ENCODE data around the gene ZFHX3.

The ZFHX3 gene

DNA sequence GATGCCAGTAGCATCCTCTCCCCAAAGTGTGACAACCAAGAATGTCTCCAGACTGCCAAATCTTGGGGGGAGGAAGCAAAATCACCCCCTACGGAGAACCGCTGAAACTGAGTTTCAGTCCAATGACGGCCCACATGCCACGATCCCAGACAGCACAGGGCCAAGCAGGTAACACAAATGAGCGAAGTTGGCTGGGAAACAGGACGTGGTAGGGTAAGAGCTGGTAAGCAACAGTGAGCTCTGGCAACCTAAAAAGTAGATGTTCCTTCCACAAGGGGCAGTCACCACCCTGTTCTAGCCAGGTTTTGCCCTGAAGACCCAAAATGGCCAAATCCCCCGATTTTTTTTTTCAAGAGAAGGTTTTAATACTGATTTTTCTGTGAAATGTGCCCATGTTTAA lies 25.4 kb downstream of the ZFHX3 start:
- no peak for DNase-seq (ENCODE audit: low spot score in 2 of 2)
- peaks cover 31% of the 10 kb centered on the region for H3K4me1 ChIP-seq
- H3K9me3 ChIP-seq: no peaks in the 10 kb centered on the region
- in situ Hi-C loops (cut with MboI; ENCODE audit: low sequenced_read_pairs): no loop called here
- H3K36me3 ChIP-seq (replicated peaks): peaks cover 2% of the 10 kb centered on the region; the same call in 1 of the 2 replicates
- no peak overlapping the region for H3K4me3 ChIP-seq
- no peaks in the 10 kb centered on the region for H3K27me3 ChIP-seq (ENCODE audit: low read depth)

DNA sequence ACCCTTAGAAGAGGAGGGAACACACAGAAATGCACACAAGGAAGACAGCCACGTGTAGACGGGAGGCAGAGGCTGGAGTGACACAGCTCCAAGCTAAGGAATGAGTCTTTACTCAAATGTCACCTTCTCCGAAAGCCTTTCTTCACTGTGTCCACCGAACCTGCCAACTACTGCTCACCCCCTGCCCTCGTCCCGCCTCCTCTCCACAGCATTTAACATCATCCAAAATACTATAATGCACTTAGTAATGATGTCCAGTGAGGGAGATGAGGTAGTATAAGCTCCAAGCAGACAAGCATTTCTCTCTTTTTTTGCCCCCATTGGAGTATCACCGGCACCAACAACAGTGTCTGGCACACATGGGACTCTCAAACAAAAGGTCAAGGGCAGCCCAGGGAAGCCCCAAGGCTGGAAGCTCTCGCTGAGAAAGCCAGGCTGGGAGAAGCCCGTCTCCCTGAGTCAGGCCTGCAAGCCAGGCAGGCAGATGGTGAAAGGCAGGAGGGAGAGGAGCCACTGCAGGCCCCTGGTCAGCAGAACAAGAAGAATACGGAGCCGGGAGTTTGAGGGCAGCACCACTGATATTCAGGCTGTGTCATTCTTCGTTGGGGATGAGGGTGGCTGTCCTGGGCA lies 25.9 kb downstream of the ZFHX3 start:
- no peak overlapping the region for H3K4me3 ChIP-seq
- H3K9me3 ChIP-seq: no peaks in the 10 kb centered on the region
- in situ Hi-C loops (cut with MboI; ENCODE audit: low sequenced_read_pairs): no loop called here
- no peak for DNase-seq (ENCODE audit: low spot score in 2 of 2)
- H3K27me3 ChIP-seq (ENCODE audit: low read depth): no peaks in the 10 kb centered on the region
- H3K4me1 ChIP-seq: peaks cover 27% of the 10 kb centered on the region
- H3K36me3 ChIP-seq (replicated peaks): peaks cover 2% of the 10 kb centered on the region; the same call in 1 of the 2 replicates

DNA sequence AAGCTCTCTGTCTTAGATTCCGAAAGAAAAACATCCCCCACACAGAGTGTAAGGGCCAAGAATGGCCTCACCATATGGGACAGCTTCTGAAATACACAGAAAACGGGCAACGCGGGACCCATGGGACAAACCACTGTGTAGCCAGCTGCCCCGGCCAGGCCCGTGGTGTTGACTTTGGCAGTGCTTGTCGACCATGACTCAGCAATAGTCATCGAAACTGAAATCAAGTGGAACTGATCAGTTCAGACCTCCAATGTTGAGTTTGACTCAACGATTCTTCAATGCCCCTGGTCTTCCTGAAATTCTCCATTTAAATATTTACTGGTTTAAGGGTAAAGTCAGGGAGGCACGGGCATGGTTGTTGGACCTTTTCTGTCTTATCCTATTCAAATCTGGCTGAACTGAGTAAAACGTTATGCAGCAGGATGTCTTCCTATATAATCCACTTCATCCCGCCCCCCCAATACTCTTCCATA lies 27.5 kb downstream of the ZFHX3 start:
- Histone ChIP-seq H3K36me3 (replicated peaks) (peaks cover 2% of the 10 kb centered on the region; the same call in 1 of the 2 replicates), H3K9me3 (no peaks in the 10 kb centered on the region), H3K4me3 (no peak overlapping the region), H3K27me3 (ENCODE audit: low read depth) (no peaks in the 10 kb centered on the region), H3K4me1 (peaks cover 32% of the 10 kb centered on the region)
- in situ Hi-C loops (cut with MboI; ENCODE audit: low sequenced_read_pairs): no loop called here
- no peak for DNase-seq (ENCODE audit: low spot score in 2 of 2)

DNA sequence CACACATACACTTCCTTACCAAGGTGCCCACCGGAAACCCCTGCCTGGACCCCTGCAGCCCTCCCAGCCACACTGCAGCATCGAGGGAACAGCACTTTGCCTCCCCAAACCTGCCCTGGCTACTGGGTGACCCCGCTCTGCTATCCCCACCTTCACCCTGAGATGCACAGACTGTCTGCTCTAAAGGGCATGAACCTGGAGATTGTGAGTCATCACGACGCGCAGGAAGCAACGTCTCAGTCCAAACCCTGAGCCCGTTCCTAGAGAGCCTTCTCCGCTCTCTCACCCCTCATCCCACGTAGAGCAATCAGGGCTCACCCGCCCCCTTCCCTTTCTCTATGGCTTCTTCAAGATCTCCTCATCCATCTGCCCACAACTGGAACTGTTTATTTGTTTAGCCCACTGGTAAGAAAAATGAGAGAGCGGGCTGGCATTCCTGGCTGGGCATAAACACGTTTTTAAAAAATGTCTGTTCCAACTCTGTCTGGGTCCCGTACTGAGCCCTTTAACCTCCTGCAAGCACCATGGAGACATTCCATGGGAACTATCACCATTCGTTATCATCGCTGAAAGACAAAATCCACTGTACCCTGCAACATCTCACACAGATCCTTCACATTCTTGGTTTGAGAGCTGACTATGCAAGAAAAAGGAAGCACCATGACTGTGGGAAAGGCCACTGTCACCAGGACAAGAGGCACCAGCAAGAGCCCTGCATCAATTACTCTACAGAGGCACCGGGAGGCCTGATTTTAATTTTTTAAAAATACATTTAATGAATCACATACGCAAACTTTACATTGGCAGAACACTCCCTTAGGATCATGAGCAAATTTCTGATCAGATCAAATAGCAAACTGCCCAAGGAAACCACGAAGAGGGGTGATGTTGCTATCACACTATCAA lies 28.2 kb downstream of the ZFHX3 start:
- Histone ChIP-seq H3K9me3 (no peaks in the 10 kb centered on the region), H3K4me1 (peaks cover 32% of the 10 kb centered on the region), H3K27me3 (ENCODE audit: low read depth) (no peaks in the 10 kb centered on the region), H3K4me3 (no peak overlapping the region), H3K36me3 (replicated peaks) (peaks cover 2% of the 10 kb centered on the region; the same call in 1 of the 2 replicates)
- DNase-seq (ENCODE audit: low spot score in 2 of 2): no peak
- in situ Hi-C loops (cut with MboI; ENCODE audit: low sequenced_read_pairs): no loop called here

DNA sequence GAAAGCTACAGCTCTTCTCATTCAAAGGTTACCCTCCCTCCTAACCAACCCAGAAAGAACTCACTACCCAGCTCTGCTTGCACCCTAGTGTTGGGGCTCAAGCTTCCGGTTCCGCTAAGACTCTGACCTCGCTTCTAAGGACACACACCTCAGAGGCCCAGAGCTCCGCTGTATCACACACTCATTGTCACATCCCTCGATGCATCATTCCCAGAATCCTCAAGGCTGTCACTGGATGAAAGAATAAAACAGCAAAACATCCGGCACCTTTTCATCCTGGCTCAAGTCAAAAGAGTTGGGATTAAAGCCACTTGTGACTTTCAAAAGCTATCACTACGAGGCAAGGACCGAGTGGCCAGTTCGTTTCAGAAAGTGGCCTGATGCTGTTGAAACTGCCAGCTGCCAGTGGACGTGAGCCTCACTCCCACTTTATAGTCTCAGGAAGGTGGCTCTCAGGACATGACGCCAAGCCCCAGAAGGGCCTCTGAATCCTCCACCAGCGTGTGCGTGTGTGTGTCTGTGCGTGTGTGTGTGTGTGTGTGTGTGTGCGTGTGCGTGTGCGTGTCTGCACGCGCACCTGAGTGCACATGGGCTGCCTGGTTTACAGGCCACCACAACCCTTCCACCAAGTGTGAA lies 29.0 kb downstream of the ZFHX3 start:
- no peak for DNase-seq (ENCODE audit: low spot score in 2 of 2)
- H3K36me3 ChIP-seq (replicated peaks): peaks cover 2% of the 10 kb centered on the region; the same call in 1 of the 2 replicates
- no peaks in the 10 kb centered on the region for H3K9me3 ChIP-seq
- no peaks in the 10 kb centered on the region for H3K27me3 ChIP-seq (ENCODE audit: low read depth)
- in situ Hi-C loops (cut with MboI; ENCODE audit: low sequenced_read_pairs): no loop called here
- H3K4me3 ChIP-seq: no peak overlapping the region
- peaks cover 32% of the 10 kb centered on the region for H3K4me1 ChIP-seq

DNA sequence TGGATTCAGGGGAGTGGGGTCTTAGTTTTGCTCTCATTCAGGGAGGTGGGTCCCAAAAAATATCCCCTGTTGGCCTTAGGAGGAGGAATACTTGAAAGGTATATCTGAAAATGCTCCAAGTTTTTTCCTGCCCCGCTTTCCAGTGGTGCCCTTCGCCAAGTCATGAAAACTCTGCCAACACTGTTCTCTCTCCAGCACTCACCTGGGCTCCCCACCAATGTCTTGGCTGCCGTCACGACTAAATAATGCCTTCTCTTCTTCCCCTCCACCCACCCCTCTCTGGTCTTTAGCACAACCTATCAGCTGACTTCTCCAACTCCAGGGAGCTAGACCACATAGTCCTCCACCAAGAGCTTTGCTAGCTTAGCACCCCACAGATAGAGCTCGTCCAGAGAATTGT lies 30.6 kb downstream of the ZFHX3 start:
- H3K36me3 ChIP-seq (replicated peaks): peaks cover 2% of the 10 kb centered on the region; the same call in 1 of the 2 replicates
- no peak overlapping the region for H3K4me3 ChIP-seq
- H3K27me3 ChIP-seq (ENCODE audit: low read depth): no peaks in the 10 kb centered on the region
- in situ Hi-C loops (cut with MboI; ENCODE audit: low sequenced_read_pairs): no loop called here
- H3K4me1 ChIP-seq: peaks cover 32% of the 10 kb centered on the region
- DNase-seq (ENCODE audit: low spot score in 2 of 2): no peak
- H3K9me3 ChIP-seq: no peaks in the 10 kb centered on the region

DNA sequence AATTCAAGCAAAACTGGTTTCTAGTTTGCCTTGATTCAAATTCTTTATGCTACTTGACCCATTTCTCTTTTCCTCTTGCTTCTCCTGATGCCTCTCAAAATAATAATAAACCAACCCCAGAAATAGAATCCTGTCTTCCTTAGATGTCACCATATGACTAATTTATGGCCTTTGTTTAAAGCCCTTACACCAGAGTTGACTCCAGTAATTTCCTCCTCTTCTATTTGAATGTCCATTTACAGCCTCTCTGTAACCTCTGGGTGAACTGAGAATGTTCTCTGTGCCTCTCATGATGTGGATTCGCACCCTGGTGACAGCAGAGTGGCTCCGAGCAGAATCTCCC lies 31.5 kb downstream of the ZFHX3 start:
- Histone ChIP-seq H3K4me3 (no peak overlapping the region), H3K27me3 (ENCODE audit: low read depth) (no peaks in the 10 kb centered on the region), H3K9me3 (no peaks in the 10 kb centered on the region), H3K4me1 (peaks cover 32% of the 10 kb centered on the region), H3K36me3 (replicated peaks) (peaks cover 2% of the 10 kb centered on the region; the same call in 1 of the 2 replicates)
- no peak for DNase-seq (ENCODE audit: low spot score in 2 of 2)
- in situ Hi-C loops (cut with MboI; ENCODE audit: low sequenced_read_pairs): no loop called here

DNA sequence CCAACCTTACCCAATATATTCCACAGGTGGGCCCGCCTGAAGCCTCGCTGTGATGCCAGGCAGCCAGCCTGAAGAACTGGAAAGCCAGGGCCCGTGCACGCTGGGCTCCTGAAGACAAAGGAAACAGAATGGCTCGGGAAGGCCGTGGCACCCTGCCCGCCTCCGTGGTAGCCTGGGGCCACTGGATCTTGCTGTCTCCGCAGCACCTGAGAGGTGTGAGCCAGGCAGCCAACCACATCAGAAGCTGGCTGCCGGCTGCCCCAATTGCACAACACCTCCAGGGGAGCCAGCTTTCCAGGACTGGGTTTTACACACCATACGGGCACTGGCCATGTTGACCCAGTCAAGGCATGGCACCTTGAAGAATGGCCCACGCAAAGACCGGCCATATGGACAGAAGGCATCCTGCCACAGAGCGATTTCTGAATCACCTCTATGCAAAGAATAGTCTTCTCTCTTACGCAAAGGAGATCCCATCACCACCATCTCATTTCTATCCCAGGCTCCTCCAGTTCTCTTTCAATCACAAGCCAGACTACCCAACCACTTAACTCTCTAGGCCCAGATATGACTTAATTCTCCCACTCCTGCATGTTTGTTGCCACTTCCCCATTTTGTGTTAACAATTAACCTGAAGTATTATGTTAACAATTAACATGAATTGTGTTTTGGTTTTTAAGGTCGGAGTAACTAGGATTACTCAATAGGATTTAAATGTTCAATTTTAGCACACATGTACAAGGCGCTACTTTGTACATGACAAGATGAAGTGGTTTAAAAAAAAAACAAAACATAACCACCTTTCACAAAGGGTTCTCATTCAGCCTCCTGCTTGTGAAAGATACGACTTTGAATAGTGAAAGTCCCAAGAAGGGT lies 32.1 kb downstream of the ZFHX3 start:
- Histone ChIP-seq H3K9me3 (no peaks in the 10 kb centered on the region), H3K36me3 (replicated peaks) (peaks cover 2% of the 10 kb centered on the region; the same call in 1 of the 2 replicates), H3K27me3 (ENCODE audit: low read depth) (no peaks in the 10 kb centered on the region), H3K4me1 (peaks cover 30% of the 10 kb centered on the region), H3K4me3 (no peak overlapping the region)
- no peak for DNase-seq (ENCODE audit: low spot score in 2 of 2)
- in situ Hi-C loops (cut with MboI; ENCODE audit: low sequenced_read_pairs): no loop called here

DNA sequence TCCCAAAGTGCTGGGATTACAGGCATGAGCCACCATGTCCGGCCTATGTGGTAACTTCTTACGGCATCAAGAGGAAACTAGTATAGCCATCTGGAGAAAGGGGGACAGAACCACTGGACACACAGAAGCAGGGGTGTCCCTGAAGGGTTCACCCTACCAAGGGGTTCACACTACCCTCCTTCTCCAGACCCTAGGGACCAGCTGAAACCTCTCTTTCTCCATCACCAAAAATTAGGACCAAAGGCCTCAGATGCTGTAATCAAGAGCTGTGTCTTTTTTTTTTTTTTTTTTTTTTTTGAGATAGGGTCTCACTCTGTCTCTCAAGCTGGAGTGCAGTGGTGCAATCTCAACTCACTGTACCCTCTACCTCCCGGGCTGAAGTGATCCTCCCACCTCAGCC lies 33.2 kb downstream of the ZFHX3 start:
- H3K9me3 ChIP-seq: no peaks in the 10 kb centered on the region
- in situ Hi-C loops (cut with MboI; ENCODE audit: low sequenced_read_pairs): no loop called here
- DNase-seq (ENCODE audit: low spot score in 2 of 2): no peak
- peaks cover 28% of the 10 kb centered on the region for H3K4me1 ChIP-seq
- no peak overlapping the region for H3K4me3 ChIP-seq
- H3K36me3 ChIP-seq (replicated peaks): no peaks in the 10 kb centered on the region
- no peaks in the 10 kb centered on the region for H3K27me3 ChIP-seq (ENCODE audit: low read depth)

DNA sequence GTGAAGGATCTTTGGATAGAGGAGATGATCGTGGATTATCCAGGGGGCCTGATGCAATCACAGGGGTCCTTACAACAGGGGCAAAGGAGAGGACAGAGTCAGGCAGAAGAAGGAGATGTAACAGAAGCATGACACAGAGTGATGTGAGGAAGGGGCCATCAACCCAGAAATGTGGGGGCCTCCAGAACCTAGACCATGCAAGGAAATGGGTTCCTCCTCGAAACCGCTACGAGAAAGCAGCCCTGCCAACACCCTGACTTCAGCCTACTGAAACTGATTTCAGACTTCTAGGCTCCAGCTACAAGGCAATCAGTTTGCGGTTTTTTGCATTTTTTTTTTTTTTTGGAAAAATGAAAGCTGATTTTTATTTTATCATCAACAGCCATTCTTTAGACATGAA lies 34.0 kb downstream of the ZFHX3 start:
- no peaks in the 10 kb centered on the region for H3K36me3 ChIP-seq (replicated peaks)
- in situ Hi-C loops (cut with MboI; ENCODE audit: low sequenced_read_pairs): no loop called here
- no peaks in the 10 kb centered on the region for H3K9me3 ChIP-seq
- no peaks in the 10 kb centered on the region for H3K27me3 ChIP-seq (ENCODE audit: low read depth)
- no peak overlapping the region for H3K4me3 ChIP-seq
- DNase-seq (ENCODE audit: low spot score in 2 of 2): no peak
- H3K4me1 ChIP-seq: peaks cover 20% of the 10 kb centered on the region

DNA sequence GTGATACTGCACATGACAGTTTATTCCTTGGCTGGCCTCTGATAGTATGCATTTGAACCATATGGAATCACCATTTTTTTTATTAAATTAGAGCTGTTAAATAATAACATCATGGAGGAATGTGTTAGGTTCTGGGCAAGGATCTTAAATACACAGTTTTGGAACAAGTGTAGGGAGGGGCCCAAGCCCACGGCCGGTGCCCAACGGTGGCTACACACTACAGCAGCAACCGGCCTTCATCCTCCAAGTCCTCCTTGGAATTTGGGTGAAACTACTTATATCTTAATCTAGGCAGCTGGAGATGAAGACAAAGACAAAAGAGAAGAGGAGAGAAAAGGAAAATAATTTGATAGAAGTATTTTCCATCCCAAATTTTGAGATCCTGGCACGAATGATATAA lies 35.6 kb downstream of the ZFHX3 start:
- peaks cover 18% of the 10 kb centered on the region for H3K4me1 ChIP-seq
- no peak for DNase-seq (ENCODE audit: low spot score in 2 of 2)
- no peaks in the 10 kb centered on the region for H3K36me3 ChIP-seq (replicated peaks)
- in situ Hi-C loops (cut with MboI; ENCODE audit: low sequenced_read_pairs): no loop called here
- no peaks in the 10 kb centered on the region for H3K27me3 ChIP-seq (ENCODE audit: low read depth)
- H3K4me3 ChIP-seq: no peak overlapping the region
- no peaks in the 10 kb centered on the region for H3K9me3 ChIP-seq

DNA sequence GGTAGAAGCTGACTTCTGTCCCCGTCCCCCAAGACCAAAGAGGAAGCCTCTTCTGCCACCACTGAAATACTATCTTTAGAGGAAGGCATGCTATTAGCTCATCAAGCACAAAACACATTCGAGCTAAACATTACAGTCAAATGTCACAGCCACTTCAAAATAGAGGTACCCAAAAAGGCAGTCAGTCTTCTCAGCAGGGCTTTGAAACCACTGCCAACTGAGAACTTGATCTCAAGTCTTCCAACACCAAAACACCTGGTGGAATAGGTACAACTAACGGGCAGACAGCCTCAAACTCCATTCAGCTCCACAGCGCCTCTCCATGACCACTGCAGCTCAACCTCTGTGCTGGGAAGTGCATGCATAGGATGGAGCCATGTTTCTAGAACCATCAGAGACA lies 36.0 kb downstream of the ZFHX3 start:
- Histone ChIP-seq H3K4me1 (peaks cover 18% of the 10 kb centered on the region), H3K27me3 (ENCODE audit: low read depth) (no peaks in the 10 kb centered on the region), H3K4me3 (no peak overlapping the region), H3K36me3 (replicated peaks) (no peaks in the 10 kb centered on the region), H3K9me3 (no peaks in the 10 kb centered on the region)
- no peak for DNase-seq (ENCODE audit: low spot score in 2 of 2)
- in situ Hi-C loops (cut with MboI; ENCODE audit: low sequenced_read_pairs): no loop called here

DNA sequence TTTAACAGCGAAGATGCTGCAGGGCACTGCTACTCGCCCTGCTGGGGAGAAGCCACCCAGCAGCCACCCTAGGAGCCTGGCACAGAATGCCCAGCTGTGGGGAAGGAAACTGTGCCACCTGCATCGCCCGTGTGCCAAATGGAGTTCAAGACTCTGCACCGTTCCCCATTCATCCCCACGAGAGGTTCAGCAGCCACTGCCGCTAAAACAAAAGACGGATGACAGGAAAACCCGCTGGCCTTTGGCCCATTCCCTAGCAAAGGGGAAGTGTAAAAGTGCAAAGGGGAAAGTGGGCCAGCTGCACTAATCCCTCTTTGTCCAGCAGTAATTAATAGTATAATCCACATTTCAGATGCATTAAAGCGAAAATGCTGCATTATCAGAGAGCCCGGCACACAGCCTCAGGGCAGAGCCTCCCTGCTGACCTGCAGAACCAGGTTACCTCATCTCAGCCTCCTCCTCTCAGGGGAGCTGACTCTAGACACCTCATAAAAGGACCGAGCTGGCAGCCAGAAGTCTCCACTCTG lies 37.7 kb downstream of the ZFHX3 start:
- Histone ChIP-seq H3K27me3 (ENCODE audit: low read depth) (no peaks in the 10 kb centered on the region), H3K4me3 (no peak overlapping the region), H3K4me1 (peaks cover 13% of the 10 kb centered on the region), H3K9me3 (peaks cover 4% of the 10 kb centered on the region; the same call in 1 of the 2 replicates), H3K36me3 (replicated peaks) (no peaks in the 10 kb centered on the region)
- in situ Hi-C loops (cut with MboI; ENCODE audit: low sequenced_read_pairs): no loop called here
- DNase-seq (ENCODE audit: low spot score in 2 of 2): peak; percentile 60 to 78
